Smooth muscle cell of the coronary artery (primary cell): Measurements from ENCODE around the gene NLRP5. TPM values are rescaled to one million over a fixed set of nuclear protein-coding genes. Genes with fewer than 3 reads are reported as not detected.

Experiments
- total RNA-seq: library from RNA; depleted of rRNA; stranded (reverse); fragments of >200 nt; gene quantifications from 2 replicates; pipeline ENCODE4 v1.2.3, GENCODE V29; 2014; ENCODE audit warnings: low replicate concordance

The NLRP5 gene
- not detected in 2 replicates for total RNA-seq

GRCh38 chr19:55986487-55986886 is at the start of gene NLRP5:
NLRP5 (plus strand) TSS chr19:55986775.

DNA sequence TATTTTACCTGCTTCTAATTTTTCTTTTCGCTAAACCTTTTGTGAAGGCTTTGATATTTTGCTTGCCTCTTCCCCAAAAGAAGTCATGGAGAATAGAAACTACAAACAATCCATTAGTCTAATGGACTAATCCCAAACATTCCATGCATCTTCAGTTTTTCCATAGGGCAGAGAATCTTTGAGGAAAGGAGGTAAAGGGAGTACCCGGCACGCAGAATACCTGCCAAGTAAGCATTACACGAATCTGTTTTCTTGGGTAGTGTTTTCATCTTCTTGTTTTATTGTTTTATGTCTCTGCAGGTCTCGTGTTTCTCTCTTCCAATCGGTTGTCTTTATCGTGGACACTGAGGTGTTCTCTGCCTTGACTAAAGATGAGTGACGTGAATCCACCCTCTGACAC is 39.0 kb upstream of the NLRP5 start, which contains the start of gene NLRP8:
Gene NLRP8 (plus strand): TSS at position 301 of the 400 bp plus-strand sequence.

Other genes starting within 250 kb of the NLRP5 start
- gene NLRP9, start 248.4 kb upstream of the NLRP5 start, total RNA-seq: not detected in 2 replicates
- 0.08 TPM in 1 of 2 replicates, not detected in the other for gene RFPL4A, start 227.7 kb upstream of the NLRP5 start, total RNA-seq
- gene RFPL4AL1, start 217.7 kb upstream of the NLRP5 start, total RNA-seq: not detected in 2 replicates
- not detected in 2 replicates for gene NLRP11, start 154.8 kb upstream of the NLRP5 start, total RNA-seq
- not detected in 2 replicates for gene NLRP4, start 150.2 kb upstream of the NLRP5 start, total RNA-seq
- gene NLRP13, start 54.4 kb upstream of the NLRP5 start, total RNA-seq: not detected in 2 replicates
- not detected in 2 replicates for gene NLRP8, start 38.9 kb upstream of the NLRP5 start, total RNA-seq
- gene ZNF787, start 134.5 kb downstream of the NLRP5 start, total RNA-seq: 6.0 and 27.2 TPM in 2 replicates
- gene ZNF444, start 154.5 kb downstream of the NLRP5 start, total RNA-seq: 4.1 and 10.8 TPM in 2 replicates
- not detected in 2 replicates for gene GALP, start 189.2 kb downstream of the NLRP5 start, total RNA-seq
- gene ZSCAN5B, start 211.0 kb downstream of the NLRP5 start, total RNA-seq: not detected in 2 replicates
- gene ZSCAN5C, start 215.5 kb downstream of the NLRP5 start, total RNA-seq: not detected in 2 replicates